Activated CD8-positive, alpha-beta T cell treated with anti-CD3 and anti-CD28 coated beads, Interleukin-2, amount 10 ng/mL, durations not matched to agents 7 days and 5 days (primary cell): Measurements from ENCODE around the gene LAMA3. TPM values are rescaled to one million over a fixed set of nuclear protein-coding genes. Genes with fewer than 3 reads are reported as not detected.

Experiments
- ATAC-seq: fragments of 150-1000 bp; cut with Tn5 transposase; one replicate; pipeline ENCODE4 v1.10.0; 2021; ENCODE audit warnings: moderate library complexity
- CTCF ChIA-PET: fragments of 350-600 bp; sonication (Branson Sonifier 250); formaldehyde crosslinking; loops from one replicate; lab custom pipeline; 2021; ENCODE audit warnings: antibody characterized with exemption; lab: Charles Lee
- POLR2A ChIA-PET: fragments of 350-600 bp; sonication (Branson Sonifier 250); formaldehyde crosslinking; loops from one replicate; lab custom pipeline; 2021; ENCODE audit warnings: antibody characterized with exemption; lab: Charles Lee
- DNase-seq: peaks from one replicate; pipeline ENCODE4 v3.0.0-alpha.2; 2020
- H3K27ac Mint-ChIP-seq: one replicate; pipeline ENCODE4 v1.8.0; 2021; ENCODE audit warnings: mild to moderate bottlenecking, mixed read lengths
- H3K27me3 Mint-ChIP-seq: one replicate; pipeline ENCODE4 v1.8.0; 2021; ENCODE audit warnings: low read depth, mixed read lengths
- H3K36me3 Mint-ChIP-seq: one replicate; pipeline ENCODE4 v1.8.0; 2021; ENCODE audit warnings: low read depth, mixed read lengths
- H3K4me1 Mint-ChIP-seq: one replicate; pipeline ENCODE4 v1.8.0; 2021; ENCODE audit warnings: low read depth, mixed read lengths
- H3K4me3 Mint-ChIP-seq: one replicate; pipeline ENCODE4 v1.8.0; 2021; ENCODE audit warnings: mild to moderate bottlenecking, mixed read lengths
- H3K9me3 Mint-ChIP-seq: one replicate; pipeline ENCODE4 v1.8.0; 2022; ENCODE audit warnings: mixed read lengths; ENCODE audit not compliant: insufficient read depth
- total RNA-seq, 2 experiments: library from RNA; stranded (reverse); gene quantifications; one replicate each; pipeline ENCODE4 v1.2.3, GENCODE V29; 2021

Gene LAMA3
- total RNA-seq, 2 experiments from 2014 or later: 0.63 to 1.4 TPM

DNA sequence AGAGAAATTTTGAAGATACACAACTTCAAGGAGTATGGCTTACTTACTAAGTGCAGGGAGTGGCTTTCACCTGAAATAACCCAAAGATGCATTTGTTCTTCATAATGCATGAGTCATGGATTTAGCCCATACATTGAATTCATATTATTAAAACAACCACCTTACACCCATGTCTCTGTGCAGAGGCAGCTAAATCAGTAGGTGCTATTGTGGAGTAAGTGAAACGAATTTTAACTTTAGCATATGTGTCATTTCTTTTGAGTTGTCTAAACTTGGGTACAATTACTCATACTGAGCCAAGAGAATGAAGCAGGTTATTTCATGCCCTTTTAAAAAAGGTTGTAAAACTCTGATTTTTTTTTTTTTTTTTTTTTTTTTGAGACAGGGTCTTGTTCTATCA lies 15.5 kb upstream of the LAMA3 start:
- Mint-ChIP-seq H3K27me3 (peaks cover 46% of the 10 kb centered on the region), H3K9me3 (no peaks in the 10 kb centered on the region), H3K27ac (no peak overlapping the region), H3K4me1 (no peaks in the 10 kb centered on the region), H3K36me3 (no peaks in the 10 kb centered on the region), H3K4me3 (no peak overlapping the region)
- CTCF ChIA-PET: no interaction called here
- POLR2A ChIA-PET: no interaction called here
- DNase-seq (no peak), ATAC-seq (no peak)

GRCh38 chr18:23675236-23675635 lies 14.0 kb upstream of the LAMA3 start:
- Mint-ChIP-seq H3K27me3 (peaks cover 42% of the 10 kb centered on the region), H3K4me3 (no peak overlapping the region), H3K36me3 (no peaks in the 10 kb centered on the region), H3K4me1 (no peaks in the 10 kb centered on the region), H3K27ac (no peak overlapping the region), H3K9me3 (no peaks in the 10 kb centered on the region)
- ChIA-PET POLR2A (no interaction called here), CTCF (interaction anchor here (1.7 kb wide), 1 partner anchor 28 kb away, joined by 3 read pairs; no protein-coding TSS in a partner anchor)
- ATAC-seq: no peak
- DNase-seq: no peak

DNA sequence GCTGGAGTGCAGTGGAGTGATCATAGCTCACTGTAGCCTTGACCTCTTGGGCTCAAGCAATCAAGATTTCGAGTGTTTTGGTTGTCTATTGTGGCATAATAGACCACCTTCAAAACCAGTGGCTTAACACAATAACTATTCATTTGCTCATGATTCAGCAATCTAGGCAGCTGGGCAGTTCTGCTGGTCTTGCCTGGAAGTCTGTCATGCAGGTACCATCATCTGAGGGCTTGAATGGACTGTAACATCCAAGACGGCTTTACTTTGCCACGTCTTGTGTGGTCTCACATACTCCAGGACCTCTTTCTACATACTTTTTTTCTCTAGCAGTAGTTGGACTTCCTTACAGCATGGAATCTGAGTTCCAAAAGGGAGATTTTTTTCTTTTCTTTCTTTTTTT lies 13.4 kb upstream of the LAMA3 start:
- ATAC-seq (no peak), DNase-seq (no peak)
- peaks cover 46% of the 10 kb centered on the region for H3K27me3 Mint-ChIP-seq
- H3K36me3 Mint-ChIP-seq: no peaks in the 10 kb centered on the region
- H3K4me1 Mint-ChIP-seq: no peaks in the 10 kb centered on the region
- no peaks in the 10 kb centered on the region for H3K9me3 Mint-ChIP-seq
- H3K4me3 Mint-ChIP-seq: no peak overlapping the region
- H3K27ac Mint-ChIP-seq: no peak overlapping the region
- POLR2A ChIA-PET: no interaction called here
- CTCF ChIA-PET: interaction anchor here (1.7 kb wide), 1 partner anchor 27 kb away, joined by 3 read pairs; no protein-coding TSS in a partner anchor

DNA sequence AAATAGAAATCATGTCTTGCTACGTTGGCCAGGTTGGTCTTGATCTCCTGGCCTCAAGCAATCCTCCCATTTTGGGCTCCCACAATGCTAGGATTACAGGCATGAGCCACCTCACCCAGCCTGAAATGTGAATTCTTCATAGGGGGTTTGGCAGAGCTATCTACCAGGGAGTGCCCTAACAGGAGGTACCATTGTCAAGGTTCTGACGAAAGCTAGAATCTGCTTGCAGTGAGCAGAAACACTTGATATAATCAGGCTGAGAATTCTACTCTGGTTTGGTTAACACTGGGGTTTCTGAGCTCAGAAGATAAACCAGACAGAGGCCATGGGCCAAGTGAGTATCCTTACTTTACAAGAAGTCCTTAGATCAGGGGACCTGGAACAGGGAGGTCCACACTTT lies 7.2 kb upstream of the LAMA3 start:
- no peaks in the 10 kb centered on the region for H3K9me3 Mint-ChIP-seq
- DNase-seq (no peak), ATAC-seq (no peak)
- H3K27ac Mint-ChIP-seq: no peak overlapping the region
- ChIA-PET POLR2A (no interaction called here), CTCF (interaction anchor here (1.0 kb wide), 1 partner anchor 60 kb away, joined by 7 read pairs; no protein-coding TSS in a partner anchor)
- H3K36me3 Mint-ChIP-seq: no peaks in the 10 kb centered on the region
- H3K27me3 Mint-ChIP-seq: peaks cover 56% of the 10 kb centered on the region
- no peaks in the 10 kb centered on the region for H3K4me1 Mint-ChIP-seq
- no peak overlapping the region for H3K4me3 Mint-ChIP-seq

DNA sequence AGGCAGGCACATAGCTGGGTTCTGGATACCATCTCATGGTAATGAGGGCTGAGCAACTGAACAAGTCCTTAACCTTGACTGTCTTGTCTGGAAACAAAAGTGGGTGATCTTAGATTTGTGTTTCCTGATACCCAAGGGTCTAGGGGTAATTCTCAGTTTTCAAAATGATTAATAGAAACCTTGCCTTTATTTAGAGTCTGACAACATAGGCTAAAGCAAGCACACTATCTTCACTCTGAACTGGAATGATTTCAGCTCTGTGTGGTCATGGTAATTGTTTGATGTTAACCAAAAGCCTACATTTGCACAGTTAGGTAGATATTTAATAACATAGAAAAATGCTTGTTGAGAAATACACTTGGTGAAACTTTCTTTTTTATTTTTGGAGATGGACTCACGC lies 6.8 kb upstream of the LAMA3 start:
- no peaks in the 10 kb centered on the region for H3K9me3 Mint-ChIP-seq
- peaks cover 56% of the 10 kb centered on the region for H3K27me3 Mint-ChIP-seq
- no peaks in the 10 kb centered on the region for H3K36me3 Mint-ChIP-seq
- ChIA-PET POLR2A (interaction anchor here (0.7 kb wide), 1 partner anchor 295 kb away, joined by 5 read pairs; no protein-coding TSS in a partner anchor), CTCF (interaction anchor here (1.0 kb wide), 1 partner anchor 61 kb away, joined by 7 read pairs; no protein-coding TSS in a partner anchor)
- no peak overlapping the region for H3K4me3 Mint-ChIP-seq
- no peak for DNase-seq
- no peak overlapping the region for H3K27ac Mint-ChIP-seq
- no peaks in the 10 kb centered on the region for H3K4me1 Mint-ChIP-seq
- no peak for ATAC-seq

DNA sequence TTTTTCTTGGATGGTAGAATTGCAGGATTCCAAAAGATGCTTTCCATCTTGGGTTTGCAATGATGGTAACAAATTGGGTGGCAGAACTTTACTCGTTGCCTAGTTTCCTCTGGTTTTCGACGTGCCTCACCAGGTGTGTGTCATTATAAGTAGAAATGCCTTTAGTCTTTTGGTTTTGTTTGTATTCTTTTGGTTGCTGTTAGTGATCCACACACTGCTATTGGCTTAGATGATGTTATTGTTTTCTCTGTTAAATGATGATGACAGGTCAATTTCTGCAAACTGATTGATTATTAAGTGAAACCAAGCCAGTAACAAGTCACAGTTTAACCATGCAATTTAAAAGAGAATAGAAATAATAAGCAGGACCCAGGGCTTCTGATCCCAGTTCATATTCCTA lies 6.1 kb upstream of the LAMA3 start:
- Mint-ChIP-seq H3K9me3 (no peaks in the 10 kb centered on the region), H3K27ac (no peak overlapping the region), H3K36me3 (no peaks in the 10 kb centered on the region), H3K27me3 (peaks cover 61% of the 10 kb centered on the region), H3K4me1 (no peaks in the 10 kb centered on the region), H3K4me3 (no peak overlapping the region)
- POLR2A ChIA-PET: interaction anchor here (0.7 kb wide), 1 partner anchor 296 kb away, joined by 5 read pairs; no protein-coding TSS in a partner anchor
- CTCF ChIA-PET: no interaction called here
- DNase-seq (no peak), ATAC-seq (no peak)

- H3K27me3 Mint-ChIP-seq: peaks cover 62% of the 10 kb centered on the region
- H3K36me3 Mint-ChIP-seq: no peaks in the 10 kb centered on the region
- H3K9me3 Mint-ChIP-seq: no peaks in the 10 kb centered on the region
- no peak overlapping the region for H3K27ac Mint-ChIP-seq
- ATAC-seq: no peak
- ChIA-PET CTCF (no interaction called here), POLR2A (no interaction called here)
- no peak overlapping the region for H3K4me3 Mint-ChIP-seq
- DNase-seq: no peak
- H3K4me1 Mint-ChIP-seq: peaks cover 1% of the 10 kb centered on the region
Measured at GRCh38 chr18:23683671-23684070, 5.6 kb upstream of the LAMA3 start.

DNA sequence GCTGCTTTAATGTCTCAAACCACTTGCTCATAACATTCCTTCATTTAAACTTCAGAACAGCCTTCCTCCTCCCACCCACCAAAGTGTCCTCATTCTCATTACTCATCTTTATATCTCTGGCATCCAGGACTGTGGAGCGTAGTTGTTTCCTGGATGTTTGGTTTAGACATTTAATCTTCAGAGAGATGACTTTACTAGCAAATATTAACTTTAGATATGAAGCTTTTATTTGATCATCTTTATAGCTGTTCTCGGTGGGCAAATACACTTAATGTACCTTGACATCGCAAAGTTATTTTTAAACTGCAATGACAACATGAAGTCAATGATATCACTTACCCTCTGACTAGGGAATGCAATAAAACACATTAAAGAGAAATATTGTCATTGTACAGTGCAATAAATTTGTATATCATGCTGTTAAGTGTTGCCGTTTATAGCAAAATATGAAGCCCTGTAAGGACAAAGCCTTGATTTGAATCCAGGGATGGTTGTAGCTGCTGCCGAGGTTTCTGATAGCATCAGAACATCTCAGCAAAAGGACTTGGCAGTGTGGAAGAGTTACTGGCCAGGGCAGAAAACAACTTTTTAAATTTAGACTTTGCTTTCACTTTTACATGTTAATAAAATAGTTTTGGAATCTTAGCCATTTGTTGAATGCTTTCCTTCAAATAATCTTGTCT lies 4.6 kb upstream of the LAMA3 start:
- Mint-ChIP-seq H3K36me3 (no peaks in the 10 kb centered on the region), H3K4me3 (no peak overlapping the region), H3K27me3 (peaks cover 61% of the 10 kb centered on the region), H3K4me1 (peaks cover 7% of the 10 kb centered on the region), H3K9me3 (no peaks in the 10 kb centered on the region), H3K27ac (no peak overlapping the region)
- ATAC-seq (no peak), DNase-seq (no peak)
- CTCF ChIA-PET: interaction anchor here (0.7 kb wide), 1 partner anchor 59 kb away, joined by 3 read pairs; no protein-coding TSS in a partner anchor
- POLR2A ChIA-PET: no interaction called here

GRCh38 chr18:23688528-23688927 lies 725 bp upstream of the LAMA3 start:
- Mint-ChIP-seq H3K27ac (no peak overlapping the region), H3K36me3 (no peaks in the 10 kb centered on the region), H3K4me3 (no peak overlapping the region), H3K9me3 (no peaks in the 10 kb centered on the region), H3K27me3 (peaks cover 46% of the 10 kb centered on the region), H3K4me1 (peaks cover 7% of the 10 kb centered on the region)
- ATAC-seq (no peak), DNase-seq (no peak)
- POLR2A ChIA-PET: no interaction called here
- CTCF ChIA-PET: interaction anchor here (1.0 to 1.1 kb wide), 2 partner anchors 15 to 16 kb away, joined by 3 to 6 read pairs; no protein-coding TSS in a partner anchor

DNA sequence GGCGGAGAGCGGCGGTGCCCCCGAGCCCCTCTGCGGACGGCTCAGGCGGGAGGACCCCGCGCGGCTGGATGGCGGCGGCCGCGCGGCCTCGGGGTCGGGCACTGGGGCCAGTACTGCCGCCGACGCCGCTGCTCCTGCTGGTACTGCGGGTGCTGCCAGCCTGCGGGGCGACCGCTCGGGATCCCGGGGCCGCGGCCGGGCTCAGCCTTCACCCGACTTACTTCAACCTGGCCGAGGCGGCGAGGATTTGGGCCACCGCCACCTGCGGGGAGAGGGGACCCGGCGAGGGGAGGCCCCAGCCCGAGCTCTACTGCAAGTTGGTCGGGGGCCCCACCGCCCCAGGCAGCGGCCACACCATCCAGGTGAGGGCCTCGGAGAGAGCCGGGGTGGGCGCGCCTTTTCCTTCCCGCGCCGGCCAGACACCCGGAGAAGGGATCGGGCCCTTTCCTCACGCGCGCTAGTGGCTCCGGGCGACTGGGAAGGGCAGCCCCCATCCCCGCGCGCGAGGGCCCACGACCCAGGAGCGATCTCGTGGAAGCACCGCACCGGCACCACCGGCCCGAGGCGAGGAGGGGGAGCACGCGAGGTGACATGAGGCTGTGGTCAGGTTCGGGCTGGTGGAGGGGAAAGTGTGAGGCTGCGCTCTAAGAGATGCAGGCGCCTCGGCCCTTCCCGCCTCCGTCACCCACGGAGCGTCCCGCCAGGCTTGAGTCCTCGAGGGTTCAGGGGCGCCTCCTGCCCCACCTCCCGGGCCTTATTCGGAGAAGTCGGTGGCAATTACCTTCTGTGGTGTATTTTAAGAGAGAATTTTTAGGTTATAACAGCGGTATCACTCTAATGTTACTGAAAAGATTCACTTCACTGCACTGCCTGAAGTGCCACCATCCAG lies 607 bp downstream of the LAMA3 start:
- POLR2A ChIA-PET: no interaction called here
- ATAC-seq (no peak), DNase-seq (no peak)
- H3K27me3 Mint-ChIP-seq: peaks cover 47% of the 10 kb centered on the region
- H3K27ac Mint-ChIP-seq: no peak overlapping the region
- no peaks in the 10 kb centered on the region for H3K36me3 Mint-ChIP-seq
- H3K4me3 Mint-ChIP-seq: no peak overlapping the region
- no peaks in the 10 kb centered on the region for H3K9me3 Mint-ChIP-seq
- peaks cover 7% of the 10 kb centered on the region for H3K4me1 Mint-ChIP-seq
- CTCF ChIA-PET: no interaction called here

GRCh38 chr18:23690505-23691068 lies 1.3 kb downstream of the LAMA3 start:
- CTCF ChIA-PET: no interaction called here
- Mint-ChIP-seq H3K27me3 (peaks cover 44% of the 10 kb centered on the region), H3K36me3 (no peaks in the 10 kb centered on the region), H3K27ac (no peak overlapping the region), H3K4me3 (no peak overlapping the region), H3K4me1 (peaks cover 7% of the 10 kb centered on the region), H3K9me3 (no peaks in the 10 kb centered on the region)
- ATAC-seq (no peak), DNase-seq (no peak)
- POLR2A ChIA-PET: no interaction called here
